K562 (cell line): ENCODE measurements around the gene SPHK1. TPM values are rescaled to one million over a fixed set of nuclear protein-coding genes. Genes with fewer than 3 reads are reported as not detected.
A peak's percentile ranks its signal among the peaks of the same experiment; 100 is the strongest.

ENCODE experiments used
- ATF7 ChIP-seq: fragments of 450-650 bp; IDR thresholded peaks from 2 replicates; pipeline ENCODE4 v1.7.1; 2014; ENCODE audit warnings: mild to moderate bottlenecking, moderate library complexity
- DNMT1 ChIP-seq: fragments of 450-650 bp; IDR thresholded peaks from 2 replicates; pipeline ENCODE4 v1.6.1; 2016; ENCODE audit warnings: antibody characterized with exemption, mild to moderate bottlenecking
- JUND ChIP-seq, 2 experiments: IDR thresholded peaks; 2 replicates in 1 of 2; 3 replicates in 1 of 2; pipeline ENCODE4 v1.6.1; 2011; ENCODE audit warnings: borderline replicate concordance in 2 of 2, low read depth in 2 of 2, low read length in 2 of 2, improper control_type of control experiment in 1 of 2, missing biosample characterization in 1 of 2, missing genetic modification characterization in 1 of 2, missing genetic modification reagents in 1 of 2
- KDM5B ChIP-seq: fragments of 200-600 bp; sonication (generic); IDR thresholded peaks from 2 replicates; pipeline ENCODE4 v1.6.1; 2012; ENCODE audit warnings: low read depth, mild to moderate bottlenecking, moderate library complexity, low read length, control low read depth, inconsistent platforms; ENCODE audit not compliant: insufficient replicate concordance
- KLF16 ChIP-seq: IDR thresholded peaks from 2 replicates; pipeline ENCODE4 v1.6.1; 2016; ENCODE audit warnings: antibody characterized with exemption
- RBM34 ChIP-seq: fragments of 200-400 bp; formaldehyde crosslinking; IDR thresholded peaks from 2 replicates; pipeline ENCODE4 v1.6.1; 2018; ENCODE audit warnings: low read length, borderline replicate concordance; ENCODE audit not compliant: insufficient read depth
- SAP30 ChIP-seq: fragments of 200-600 bp; sonication (generic); IDR thresholded peaks from 2 replicates; pipeline ENCODE4 v1.6.1; 2012; ENCODE audit warnings: borderline replicate concordance, low read depth, mild to moderate bottlenecking, moderate library complexity, low read length, control low read depth, inconsistent platforms; ENCODE audit not compliant: insufficient read depth, poor library complexity, severe bottlenecking
- SETDB1 ChIP-seq: IDR thresholded peaks from one replicate; pipeline ENCODE4 v1.6.1; 2012; ENCODE audit warnings: low read length, control low read depth, inconsistent platforms
- SIN3A ChIP-seq, 2 experiments: fragments of 150-350 bp in 1 of 2; IDR thresholded peaks; 2 replicates each; pipeline ENCODE4 v1.6.1; 2011 to 2016; ENCODE audit warnings: borderline replicate concordance in 2 of 2, low read depth in 2 of 2, low read length in 2 of 2, mild to moderate bottlenecking in 2 of 2, moderate library complexity in 2 of 2; ENCODE audit not compliant: control insufficient read depth in 1 of 2
- ZBTB17 ChIP-seq: fragments of 450-650 bp; formaldehyde crosslinking; IDR thresholded peaks from 2 replicates; pipeline ENCODE4 v1.4.0; 2020; ENCODE audit warnings: mild to moderate bottlenecking
- ZZZ3 ChIP-seq: fragments of 450-650 bp; IDR thresholded peaks from 2 replicates; pipeline ENCODE4 v1.6.1; 2016; ENCODE audit warnings: antibody characterized with exemption, mild to moderate bottlenecking, moderate library complexity
- polyA plus RNA-seq, 8 experiments: library from polyadenylated mRNA; depleted of rRNA in 4 of 8; stranded (reverse) in 5 of 8; unstranded in 3 of 8; fragments of >200 nt; fragmentation: Nextera tagmentation in 2 of 8; fragmentation: Illumina TruSeq in 1 of 8; extraction: Ambion mirVana in 2 of 8; extraction: Trizol in 1 of 8; gene quantifications; 2 replicates each; pipeline versions ENCODE4 v1.2.1 to v1.2.3, GENCODE V29; 2011 to 2014; ENCODE audit warnings: inconsistent platforms in 1 of 8, missing spikeins in 1 of 8
- total RNA-seq, 7 experiments: library from RNA; depleted of rRNA in 6 of 7; stranded (reverse); fragments of >200 nt in 6 of 7; fragmentation: Illumina TruSeq in 2 of 7; extraction: Trizol in 2 of 7; gene quantifications; 2 replicates each; pipeline versions ENCODE4 v1.2.1 to v1.2.3, GENCODE V29; 2011 to 2021; ENCODE audit warnings: low replicate concordance in 1 of 7
- TF ChIP-seq, protein P1 (sequence below): sonication (generic); formaldehyde crosslinking; IDR thresholded peaks from 2 replicates; pipeline ENCODE4 v1.8.0; 2022; ENCODE audit warnings: mild to moderate bottlenecking, missing genetic modification reagents
- TF ChIP-seq, protein P2 (sequence below): sonication (generic); formaldehyde crosslinking; IDR thresholded peaks from 2 replicates; pipeline ENCODE4 v1.8.0; 2022; ENCODE audit warnings: mild to moderate bottlenecking, missing genetic modification reagents, borderline replicate concordance
- TF ChIP-seq, protein P3 (sequence below): fragments of 250-450 bp; sonication (Bioruptor Pico); IDR thresholded peaks from 2 replicates; pipeline ENCODE4 v1.8.0; 2021; ENCODE audit warnings: mild to moderate bottlenecking, moderate library complexity
- TF ChIP-seq, protein P4 (sequence below): sonication (generic); formaldehyde crosslinking; IDR thresholded peaks from 2 replicates; pipeline ENCODE4 v1.9.0; 2022; ENCODE audit warnings: mild to moderate bottlenecking, missing genetic modification reagents
- TF ChIP-seq, protein P5 (sequence below): fragments of 450-650 bp; IDR thresholded peaks from 2 replicates; pipeline ENCODE4 v1.7.0; 2016; ENCODE audit warnings: borderline replicate concordance

The SPHK1 gene
- total and polyA plus RNA-seq, 9 of the 15 experiments (the other 6 are each of a cell fraction or from before 2014, with no cell fraction given): 0.21 to 60.3 (median 14.5) TPM

DNA sequence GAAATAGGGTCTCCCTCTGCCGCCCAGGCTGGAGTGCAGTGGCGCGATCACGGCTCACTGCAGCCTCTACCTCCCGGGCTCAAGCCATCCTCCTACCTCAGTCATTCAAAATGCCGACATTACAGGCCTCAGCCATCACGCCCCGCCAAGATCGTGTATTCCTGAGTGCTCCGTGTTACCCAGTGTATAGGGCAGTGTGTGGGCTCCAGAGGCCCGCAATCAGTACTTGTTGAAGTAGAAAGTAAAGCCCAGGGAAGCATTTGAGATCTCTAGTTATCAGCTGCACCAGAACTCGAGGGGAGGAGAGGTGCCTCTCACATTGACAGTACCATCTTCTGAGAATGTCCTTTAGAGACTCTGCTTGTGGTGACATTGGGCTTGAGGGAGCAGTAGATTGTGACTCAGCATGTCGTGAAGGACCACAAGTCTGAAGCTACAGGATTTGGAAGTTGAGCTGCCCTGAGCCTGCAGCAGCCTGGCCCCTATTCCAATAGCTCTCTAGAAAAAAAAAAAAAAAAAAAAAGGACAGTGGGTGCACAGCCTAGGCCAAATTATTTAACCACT lies 29.6 kb upstream of the SPHK1 start (continued):
- TF ChIP-seq, protein P1, sequence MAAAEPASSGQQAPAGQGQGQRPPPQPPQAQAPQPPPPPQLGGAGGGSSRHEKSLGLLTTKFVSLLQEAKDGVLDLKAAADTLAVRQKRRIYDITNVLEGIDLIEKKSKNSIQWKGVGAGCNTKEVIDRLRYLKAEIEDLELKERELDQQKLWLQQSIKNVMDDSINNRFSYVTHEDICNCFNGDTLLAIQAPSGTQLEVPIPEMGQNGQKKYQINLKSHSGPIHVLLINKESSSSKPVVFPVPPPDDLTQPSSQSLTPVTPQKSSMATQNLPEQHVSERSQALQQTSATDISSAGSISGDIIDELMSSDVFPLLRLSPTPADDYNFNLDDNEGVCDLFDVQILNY (CRISPR knock-in tag): no peak
- no peak for TF ChIP-seq RBM34
- TF ChIP-seq, protein P2, sequence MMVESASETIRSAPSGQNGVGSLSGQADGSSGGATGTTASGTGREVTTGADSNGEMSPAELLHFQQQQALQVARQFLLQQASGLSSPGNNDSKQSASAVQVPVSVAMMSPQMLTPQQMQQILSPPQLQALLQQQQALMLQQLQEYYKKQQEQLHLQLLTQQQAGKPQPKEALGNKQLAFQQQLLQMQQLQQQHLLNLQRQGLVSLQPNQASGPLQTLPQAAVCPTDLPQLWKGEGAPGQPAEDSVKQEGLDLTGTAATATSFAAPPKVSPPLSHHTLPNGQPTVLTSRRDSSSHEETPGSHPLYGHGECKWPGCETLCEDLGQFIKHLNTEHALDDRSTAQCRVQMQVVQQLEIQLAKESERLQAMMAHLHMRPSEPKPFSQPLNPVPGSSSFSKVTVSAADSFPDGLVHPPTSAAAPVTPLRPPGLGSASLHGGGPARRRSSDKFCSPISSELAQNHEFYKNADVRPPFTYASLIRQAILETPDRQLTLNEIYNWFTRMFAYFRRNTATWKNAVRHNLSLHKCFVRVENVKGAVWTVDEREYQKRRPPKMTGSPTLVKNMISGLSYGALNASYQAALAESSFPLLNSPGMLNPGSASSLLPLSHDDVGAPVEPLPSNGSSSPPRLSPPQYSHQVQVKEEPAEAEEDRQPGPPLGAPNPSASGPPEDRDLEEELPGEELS (CRISPR knock-in tag): no peak
- TF ChIP-seq SETDB1: no peak
- 0 out of 2 replicates have a peak, but pooled peaks have one; percentile 31 for TF ChIP-seq ZBTB17 (CRISPR knock-in tag)
- TF ChIP-seq JUND (IDR thresholded peaks at IDR 0.05; ENCODE audit: borderline replicate concordance, low read depth, low read length): peak; percentile 74
- TF ChIP-seq JUND (tag; IDR thresholded peaks at IDR 0.05; ENCODE audit: borderline replicate concordance, low read depth, low read length): peak; percentile 79; the same call in 1 of the 3 replicates
- no peak for TF ChIP-seq ZZZ3
- TF ChIP-seq ATF7: peak; percentile 48
- 0 out of 4 replicates have a peak, but pooled peaks of 1 of the 2 experiments have one; percentile 23 for TF ChIP-seq SIN3A (IDR thresholded peaks at IDR 0.05; ENCODE audit: borderline replicate concordance in 2 of 2, control insufficient read depth in 1 of 2, low read depth in 2 of 2, low read length in 2 of 2)
- peak; percentile 87 for TF ChIP-seq KLF16
- TF ChIP-seq KDM5B: no peak
- TF ChIP-seq, protein P3, sequence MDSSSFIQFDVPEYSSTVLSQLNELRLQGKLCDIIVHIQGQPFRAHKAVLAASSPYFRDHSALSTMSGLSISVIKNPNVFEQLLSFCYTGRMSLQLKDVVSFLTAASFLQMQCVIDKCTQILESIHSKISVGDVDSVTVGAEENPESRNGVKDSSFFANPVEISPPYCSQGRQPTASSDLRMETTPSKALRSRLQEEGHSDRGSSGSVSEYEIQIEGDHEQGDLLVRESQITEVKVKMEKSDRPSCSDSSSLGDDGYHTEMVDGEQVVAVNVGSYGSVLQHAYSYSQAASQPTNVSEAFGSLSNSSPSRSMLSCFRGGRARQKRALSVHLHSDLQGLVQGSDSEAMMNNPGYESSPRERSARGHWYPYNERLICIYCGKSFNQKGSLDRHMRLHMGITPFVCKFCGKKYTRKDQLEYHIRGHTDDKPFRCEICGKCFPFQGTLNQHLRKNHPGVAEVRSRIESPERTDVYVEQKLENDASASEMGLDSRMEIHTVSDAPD (CRISPR knock-in tag): no peak
- no peak for TF ChIP-seq DNMT1
- TF ChIP-seq, protein P4, sequence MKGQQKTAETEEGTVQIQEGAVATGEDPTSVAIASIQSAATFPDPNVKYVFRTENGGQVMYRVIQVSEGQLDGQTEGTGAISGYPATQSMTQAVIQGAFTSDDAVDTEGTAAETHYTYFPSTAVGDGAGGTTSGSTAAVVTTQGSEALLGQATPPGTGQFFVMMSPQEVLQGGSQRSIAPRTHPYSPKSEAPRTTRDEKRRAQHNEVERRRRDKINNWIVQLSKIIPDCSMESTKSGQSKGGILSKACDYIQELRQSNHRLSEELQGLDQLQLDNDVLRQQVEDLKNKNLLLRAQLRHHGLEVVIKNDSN (CRISPR knock-in tag): no peak
- no peak for TF ChIP-seq SAP30
- TF ChIP-seq, protein P5, sequence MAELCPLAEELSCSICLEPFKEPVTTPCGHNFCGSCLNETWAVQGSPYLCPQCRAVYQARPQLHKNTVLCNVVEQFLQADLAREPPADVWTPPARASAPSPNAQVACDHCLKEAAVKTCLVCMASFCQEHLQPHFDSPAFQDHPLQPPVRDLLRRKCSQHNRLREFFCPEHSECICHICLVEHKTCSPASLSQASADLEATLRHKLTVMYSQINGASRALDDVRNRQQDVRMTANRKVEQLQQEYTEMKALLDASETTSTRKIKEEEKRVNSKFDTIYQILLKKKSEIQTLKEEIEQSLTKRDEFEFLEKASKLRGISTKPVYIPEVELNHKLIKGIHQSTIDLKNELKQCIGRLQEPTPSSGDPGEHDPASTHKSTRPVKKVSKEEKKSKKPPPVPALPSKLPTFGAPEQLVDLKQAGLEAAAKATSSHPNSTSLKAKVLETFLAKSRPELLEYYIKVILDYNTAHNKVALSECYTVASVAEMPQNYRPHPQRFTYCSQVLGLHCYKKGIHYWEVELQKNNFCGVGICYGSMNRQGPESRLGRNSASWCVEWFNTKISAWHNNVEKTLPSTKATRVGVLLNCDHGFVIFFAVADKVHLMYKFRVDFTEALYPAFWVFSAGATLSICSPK: no peak
